PC-3 (cell line): Measurements from ENCODE around the gene GCNT3. TPM values are rescaled to one million over a fixed set of nuclear protein-coding genes. Genes with fewer than 3 reads are reported as not detected.

Experiments
- ATAC-seq: fragments of 200-7000 bp; cut with Tn5 transposase; 2 replicates; pipeline ENCODE4 v1.9.1; 2020; ENCODE audit warnings: mild to moderate bottlenecking, moderate library complexity
- BruUV-seq: library from RNA; stranded (reverse); fragments of 400-500 nt; replicated peaks from 2 replicates; lab custom pipeline; 2021; lab: Mats Ljungman, UMichigan
- CTCF ChIA-PET: fragments of 300-600 bp; sonication (Branson Sonifier 250); formaldehyde crosslinking; loops from one replicate; lab custom pipeline; 2022; ENCODE audit warnings: antibody characterized with exemption; lab: Charles Lee
- POLR2A ChIA-PET: fragments of 300-600 bp; sonication (Branson Sonifier 250); formaldehyde crosslinking; loops from one replicate; lab custom pipeline; 2022; ENCODE audit warnings: antibody characterized with exemption; ENCODE audit not compliant: unreplicated experiment; lab: Charles Lee
- DNase-seq: peaks from one replicate; pipeline ENCODE4 v3.0.0-alpha.2; 2015
- H2AFZ ChIP-seq: fragments of 300-600 bp; sonication (generic); 2 replicates; pipeline ENCODE4 v1.6.0; 2016; ENCODE audit warnings: antibody characterized with exemption, low read length
- H3F3A ChIP-seq: fragments of 300-600 bp; sonication (generic); one replicate; pipeline ENCODE4 v1.6.0; 2017; ENCODE audit warnings: antibody characterized with exemption, low read length, control low read depth, mild to moderate bottlenecking; ENCODE audit not compliant: unreplicated experiment
- H3K27ac ChIP-seq: fragments of 300-600 bp; sonication (generic); 2 replicates; pipeline ENCODE4 v1.5.1; 2016; ENCODE audit warnings: mild to moderate bottlenecking, low read length
- H3K27me3 ChIP-seq: fragments of 300-600 bp; sonication (generic); 2 replicates; pipeline ENCODE4 v1.6.1; 2016; ENCODE audit warnings: low read length, mixed read lengths
- H3K36me3 ChIP-seq: fragments of 300-600 bp; sonication (generic); 2 replicates; pipeline ENCODE4 v1.6.1; 2016; ENCODE audit warnings: low read depth, mixed run types, low read length, mixed read lengths
- H3K4me1 ChIP-seq: fragments of 300-600 bp; sonication (generic); 2 replicates; pipeline ENCODE4 v1.5.1; 2016; ENCODE audit warnings: low read length; ENCODE audit not compliant: insufficient read depth
- H3K4me2 ChIP-seq: fragments of 300-600 bp; sonication (generic); 2 replicates; pipeline ENCODE4 v1.6.0; 2016; ENCODE audit warnings: low read length
- H3K4me3 ChIP-seq: fragments of 300-600 bp; sonication (generic); 2 replicates; pipeline ENCODE4 v1.5.1; 2016; ENCODE audit warnings: mild to moderate bottlenecking, low read length, mixed read lengths
- H3K79me2 ChIP-seq: fragments of 300-600 bp; sonication (generic); 2 replicates; pipeline ENCODE4 v1.6.1; 2017; ENCODE audit warnings: low read length, mixed read lengths
- H3K9ac ChIP-seq: fragments of 300-600 bp; sonication (generic); 2 replicates; pipeline ENCODE4 v1.6.0; 2016; ENCODE audit warnings: mild to moderate bottlenecking, low read length
- H3K9me2 ChIP-seq: fragments of 300-600 bp; sonication (generic); replicated peaks from 2 replicates; pipeline ENCODE4 v1.6.1; 2016; ENCODE audit warnings: mixed run types, low read length, mixed read lengths
- H3K9me3 ChIP-seq: fragments of 300-600 bp; sonication (generic); 2 replicates; pipeline ENCODE4 v1.6.1; 2016; ENCODE audit warnings: low read length, mixed read lengths
- H4K20me1 ChIP-seq: fragments of 300-600 bp; sonication (generic); 2 replicates; pipeline ENCODE4 v1.6.1; 2016; ENCODE audit warnings: low read length, mixed read lengths
- EZH2 ChIP-seq: fragments of 300-600 bp; sonication (generic); IDR thresholded peaks from one replicate; pipeline ENCODE4 v1.6.1; 2017; ENCODE audit warnings: antibody characterized with exemption, mild to moderate bottlenecking, low read length; ENCODE audit not compliant: unreplicated experiment
- EZH2phosphoT487 ChIP-seq: fragments of 300-600 bp; sonication (generic); IDR thresholded peaks from 2 replicates; pipeline ENCODE4 v1.6.1; 2018; ENCODE audit warnings: mild to moderate bottlenecking, antibody characterized with exemption, low read length, borderline replicate concordance
- intact Hi-C: fragments of 100-400 bp; cut with micrococcal nuclease; formaldehyde crosslinking; loops from 2 replicates; pipeline ENCODE4 v1.9.0; 2023
- total RNA-seq: library from RNA; depleted of rRNA; stranded (reverse); fragments of >200 nt; gene quantifications from 2 replicates; pipeline ENCODE4 v1.2.3, GENCODE V29; 2014
- TF ChIP-seq, protein P1 (sequence below): fragments of 300-600 bp; sonication (generic); conservative IDR thresholded peaks from 2 replicates; pipeline ENCODE4 v1.5.1; 2017; ENCODE audit warnings: antibody characterized with exemption, low read depth, mild to moderate bottlenecking, low read length

The GCNT3 gene
- total RNA-seq, 1 experiment from 2014 or later: 0.18 TPM

DNA sequence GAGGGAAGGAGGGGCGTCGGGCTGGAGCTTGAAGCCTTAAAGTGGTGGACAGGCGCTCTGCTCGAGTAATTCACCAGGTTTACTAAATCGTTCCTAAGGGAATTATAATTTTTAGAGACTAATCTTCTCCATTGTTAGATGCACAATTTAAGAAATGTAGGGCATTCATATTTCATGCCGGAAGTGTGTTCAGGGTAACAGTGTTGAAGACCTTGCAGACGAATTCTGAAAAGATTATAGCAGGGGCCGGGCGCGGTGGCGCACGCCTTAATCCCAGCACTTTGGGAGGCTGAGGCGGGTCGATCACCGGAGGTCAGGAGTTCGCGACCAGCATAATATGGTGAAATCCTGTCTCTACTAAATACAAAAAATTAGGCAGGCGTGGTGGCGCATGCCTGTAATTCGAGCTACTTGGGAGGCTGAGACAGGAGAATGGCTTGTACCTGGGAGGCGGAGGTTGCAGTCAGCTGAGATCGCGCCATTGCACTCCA is 46.1 kb downstream of the GCNT3 start:
- Histone ChIP-seq H3K4me2 (peak overlapping the region; percentile 64), H3K27me3 (no peaks in the 10 kb centered on the region), H3K27ac (no peak overlapping the region), H3K9ac (peak overlapping the region; percentile 89; the same call in 1 of the 2 replicates), H3K79me2 (peaks cover 46% of the 10 kb centered on the region), H3K4me1 (peaks cover 11% of the 10 kb centered on the region), H4K20me1 (peaks cover 6% of the 10 kb centered on the region; the same call in 1 of the 2 replicates), H3K4me3 (peak overlapping the region; percentile 97), H3F3A (no peaks in the 10 kb centered on the region), H2AFZ (peak overlapping the region; percentile 40; the same call in 1 of the 2 replicates), H3K9me3 (no peaks in the 10 kb centered on the region), H3K36me3 (peaks cover 10% of the 10 kb centered on the region; the same call in 1 of the 2 replicates), H3K9me2 (no peaks in the 10 kb centered on the region)
- CTCF ChIA-PET: no interaction called here
- ATAC-seq (no peak), DNase-seq (no peak)
- no TSS peak for BruUV-seq
- POLR2A ChIA-PET: interaction anchor here (0.6 to 0.7 kb wide), 2 partner anchors 668 to 887 kb away, joined by 4 read pairs; no protein-coding TSS in a partner anchor
- TF ChIP-seq EZH2: no peak
- TF ChIP-seq, protein P1, sequence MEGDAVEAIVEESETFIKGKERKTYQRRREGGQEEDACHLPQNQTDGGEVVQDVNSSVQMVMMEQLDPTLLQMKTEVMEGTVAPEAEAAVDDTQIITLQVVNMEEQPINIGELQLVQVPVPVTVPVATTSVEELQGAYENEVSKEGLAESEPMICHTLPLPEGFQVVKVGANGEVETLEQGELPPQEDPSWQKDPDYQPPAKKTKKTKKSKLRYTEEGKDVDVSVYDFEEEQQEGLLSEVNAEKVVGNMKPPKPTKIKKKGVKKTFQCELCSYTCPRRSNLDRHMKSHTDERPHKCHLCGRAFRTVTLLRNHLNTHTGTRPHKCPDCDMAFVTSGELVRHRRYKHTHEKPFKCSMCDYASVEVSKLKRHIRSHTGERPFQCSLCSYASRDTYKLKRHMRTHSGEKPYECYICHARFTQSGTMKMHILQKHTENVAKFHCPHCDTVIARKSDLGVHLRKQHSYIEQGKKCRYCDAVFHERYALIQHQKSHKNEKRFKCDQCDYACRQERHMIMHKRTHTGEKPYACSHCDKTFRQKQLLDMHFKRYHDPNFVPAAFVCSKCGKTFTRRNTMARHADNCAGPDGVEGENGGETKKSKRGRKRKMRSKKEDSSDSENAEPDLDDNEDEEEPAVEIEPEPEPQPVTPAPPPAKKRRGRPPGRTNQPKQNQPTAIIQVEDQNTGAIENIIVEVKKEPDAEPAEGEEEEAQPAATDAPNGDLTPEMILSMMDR: no peak
- TF ChIP-seq EZH2phosphoT487: no peak
- intact Hi-C loops: no loop called here

DNA sequence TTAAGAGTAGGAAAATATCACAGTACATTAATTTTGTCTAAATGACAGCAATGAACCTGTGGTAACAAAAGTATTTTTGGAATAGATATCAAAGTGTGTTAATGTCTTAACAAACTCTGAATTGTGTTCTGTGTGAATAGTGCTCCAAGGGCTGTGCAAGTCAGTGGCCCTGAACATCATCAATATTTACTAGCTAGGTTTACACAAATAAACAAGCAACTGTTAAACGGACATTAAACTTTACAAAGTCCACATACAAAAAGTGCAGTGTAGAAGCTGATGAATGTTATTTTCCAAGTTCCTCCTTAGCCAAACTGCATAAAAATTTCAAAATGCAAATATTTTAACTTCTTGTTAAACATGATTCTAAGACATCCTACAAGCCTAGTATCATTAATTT is 47.8 kb downstream of the GCNT3 start:
- no peak for TF ChIP-seq EZH2phosphoT487
- no peak for TF ChIP-seq EZH2
- TF ChIP-seq, protein P1: no peak
- no peaks in the 10 kb centered on the region for H3K9me3 ChIP-seq
- intact Hi-C loops: no loop called here
- H3F3A ChIP-seq: no peaks in the 10 kb centered on the region
- ChIA-PET POLR2A (no interaction called here), CTCF (no interaction called here)
- H3K9ac ChIP-seq: no peak overlapping the region
- DNase-seq (no peak), ATAC-seq (no peak)
- peaks cover 11% of the 10 kb centered on the region for H3K4me1 ChIP-seq
- no peaks in the 10 kb centered on the region for H3K27me3 ChIP-seq
- peaks cover 29% of the 10 kb centered on the region for H3K79me2 ChIP-seq
- H4K20me1 ChIP-seq: peaks cover 6% of the 10 kb centered on the region; the same call in 1 of the 2 replicates
- no peak overlapping the region for H3K4me2 ChIP-seq
- H3K9me2 ChIP-seq: no peaks in the 10 kb centered on the region
- no TSS peak for BruUV-seq
- no peak overlapping the region for H2AFZ ChIP-seq
- H3K36me3 ChIP-seq: peaks cover 17% of the 10 kb centered on the region
- no peak overlapping the region for H3K27ac ChIP-seq
- no peak overlapping the region for H3K4me3 ChIP-seq

DNA sequence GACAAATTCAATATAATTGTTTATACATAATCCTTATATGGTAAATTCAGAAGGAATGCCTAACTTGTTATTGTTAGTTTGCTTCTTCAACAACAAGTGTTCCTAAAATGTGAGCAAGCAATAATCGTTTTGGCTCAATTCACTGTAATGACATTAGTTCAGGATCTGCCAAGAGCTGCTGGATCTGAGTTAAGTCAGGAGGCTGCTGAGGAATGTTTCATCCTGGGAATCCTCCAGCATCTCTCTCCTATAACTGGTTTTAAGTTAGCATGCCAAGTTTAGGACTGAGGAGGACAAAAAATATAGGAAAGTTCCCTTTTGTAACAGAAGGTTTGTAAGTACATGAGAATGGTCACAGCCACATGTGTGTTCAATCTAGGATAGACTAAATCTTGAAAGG is 50.7 kb downstream of the GCNT3 start:
- POLR2A ChIA-PET: no interaction called here
- no TSS peak for BruUV-seq
- Histone ChIP-seq H3K9ac (no peak overlapping the region), H3K79me2 (peaks cover under 1% of the 10 kb centered on the region; the same call in 1 of the 2 replicates), H2AFZ (no peak overlapping the region), H3K9me3 (no peaks in the 10 kb centered on the region), H3K4me3 (no peak overlapping the region), H3K36me3 (peaks cover 17% of the 10 kb centered on the region), H3K9me2 (no peaks in the 10 kb centered on the region), H3F3A (no peaks in the 10 kb centered on the region), H3K27ac (no peak overlapping the region), H3K4me2 (no peak overlapping the region), H3K27me3 (no peaks in the 10 kb centered on the region), H3K4me1 (no peaks in the 10 kb centered on the region), H4K20me1 (no peaks in the 10 kb centered on the region)
- intact Hi-C loops: no loop called here
- TF ChIP-seq EZH2 (no peak), EZH2phosphoT487 (no peak)
- CTCF ChIA-PET: no interaction called here
- ATAC-seq: no peak
- no peak for DNase-seq
